Measurements from ENCODE around the gene AKT2.

Gene AKT2

GRCh38 chr19:40272261-40272660, 12.9 kb downstream of the AKT2 start:
- DNase-seq: no peak

- no peak for DNase-seq
These were observed 13.4 kb downstream of the AKT2 start for GRCh38 chr19:40271706-40272105.

GRCh38 chr19:40270362-40271089, 14.6 kb downstream of the AKT2 start:
- DNase-seq: no peak

GRCh38 chr19:40269216-40269940, 15.8 kb downstream of the AKT2 start:
- no peak for DNase-seq

GRCh38 chr19:40267601-40267997, 17.5 kb downstream of the AKT2 start:
- DNase-seq: no peak

GRCh38 chr19:40266912-40267600, 18.1 kb downstream of the AKT2 start:
- DNase-seq: no peak

- DNase-seq: no peak
These were observed 19.0 kb downstream of the AKT2 start for GRCh38 chr19:40266119-40266518.

- DNase-seq: no peak
These were observed 19.4 kb downstream of the AKT2 start for GRCh38 chr19:40265763-40266099.

- no peak for DNase-seq
These were observed 19.9 kb downstream of the AKT2 start for GRCh38 chr19:40265055-40265762.

- no peak for DNase-seq
These were observed 20.7 kb downstream of the AKT2 start for GRCh38 chr19:40264314-40265054.

GRCh38 chr19:40263440-40264313, 21.5 kb downstream of the AKT2 start:
- no peak for DNase-seq

GRCh38 chr19:40262422-40262821, 22.7 kb downstream of the AKT2 start:
- no peak for DNase-seq

GRCh38 chr19:40261631-40262030, 23.5 kb downstream of the AKT2 start:
- DNase-seq: no peak

GRCh38 chr19:40257096-40257517, 28.0 kb downstream of the AKT2 start:
- DNase-seq: no peak

GRCh38 chr19:40256512-40256911, 28.6 kb downstream of the AKT2 start:
- DNase-seq: no peak

GRCh38 chr19:40255619-40256166, 29.5 kb downstream of the AKT2 start:
- DNase-seq: no peak

GRCh38 chr19:40254714-40255418, 30.3 kb downstream of the AKT2 start:
- DNase-seq: no peak

GRCh38 chr19:40253611-40254092, 31.5 kb downstream of the AKT2 start:
- no peak for DNase-seq

GRCh38 chr19:40252395-40252794, 32.8 kb downstream of the AKT2 start:
- no peak for DNase-seq

GRCh38 chr19:40251991-40252390, 33.2 kb downstream of the AKT2 start:
- no peak for DNase-seq
